ENCODE data around the gene UBE2Q1. TPM values are rescaled to one million over a fixed set of nuclear protein-coding genes. Genes with fewer than 3 reads are reported as not detected.

Gene UBE2Q1
- total and polyA plus RNA-seq, 2 of the 8 experiments (the other 6 are each of a cell fraction or from before 2014, with no cell fraction given) = 13.2 to 95.8 TPM

- DNase-seq (ENCODE audit: low read depth in 1 of 2, low spot score in 2 of 2) (peak; percentile 66 to 73), FAIRE-seq (peak; percentile 45)
- H3K23me2 ChIP-seq (ENCODE audit: low read depth, low read length) = no peaks in the 10 kb centered on the region
- H3K14ac ChIP-seq (ENCODE audit: insufficient read length) = no peak overlapping the region
- 66% methylated on average over 13 of the region's 13 CpGs; no CpG with 5 or more reads in 1 of the 2 experiments for WGBS, 2 experiments (ENCODE audit: extremely low coverage in 1 of 2, insufficient coverage in 1 of 2, insufficient read length in 1 of 2, insufficient replicate concordance in 2 of 2, low coverage in 1 of 2, low lambda C conversion rate in 2 of 2, missing lambda C conversion rate in 1 of 2)
- no peak overlapping the region for H3K27ac ChIP-seq (ENCODE audit: low read depth, low read length)
- no peak overlapping the region for H3K23ac ChIP-seq (ENCODE audit: insufficient read length)
- no peak overlapping the region for H2BK5ac ChIP-seq (ENCODE audit: low read depth, low read length)
- TF ChIP-seq CTCF (IDR thresholded peaks at IDR 0.05; ENCODE audit: control extremely low read depth in 1 of 3, insufficient read depth in 1 of 3, low read depth in 1 of 3, low read length in 3 of 3) (peak; percentile 85 to 96 (median 90)), RNF2 (IDR thresholded peaks at IDR 0.05; ENCODE audit: borderline replicate concordance, low read depth, low read length, missing control alignments, poor library complexity, severe bottlenecking) (no peak), POLR2AphosphoS5 (IDR thresholded peaks at IDR 0.05; ENCODE audit: low read depth, low read length) (no peak), RAD21 (IDR thresholded peaks at IDR 0.05 in 1 of 2, conservative IDR thresholded peaks at IDR 0.05 in 1 of 2; ENCODE audit: low read depth in 2 of 2, low read length in 2 of 2) (peak; percentile 95 to 97)
- ChIA-PET POLR2A (ENCODE audit: partially characterized antibody) (interaction anchor here (0.9 to 1.0 kb wide), 2 partner anchors 10 to 12 kb away, joined by 3 read pairs; no protein-coding TSS in a partner anchor), CTCF (ENCODE audit: partially characterized antibody) (interaction anchor here (0.6 to 5.7 kb wide), 72 partner anchors 8 to 1078 kb away, joined by 3 to 117 read pairs (median 4); partner anchors contain the start of genes CHRNB2, FLAD1 and PBXIP1)
- H3K56ac ChIP-seq (replicated peaks; ENCODE audit: insufficient read length, low read depth, low read length) = no peak overlapping the region
- H3K4me2 ChIP-seq (ENCODE audit: insufficient read depth in 1 of 2, low read depth in 2 of 2, low read length in 2 of 2) = no peak overlapping the region
- H3K4me1 ChIP-seq (replicated peaks in 1 of 4; ENCODE audit: control insufficient read depth in 3 of 4, insufficient read depth in 4 of 4, low read length in 3 of 4) = no peaks in the 10 kb centered on the region; a peak in 1 of 7 replicates
- no peak overlapping the region for H4K8ac ChIP-seq (ENCODE audit: extremely low read depth, insufficient read depth, low read length)
- no peak overlapping the region for H4K91ac ChIP-seq (replicated peaks; ENCODE audit: insufficient read length, low read length)
- no peaks in the 10 kb centered on the region for H3K79me2 ChIP-seq (ENCODE audit: control insufficient read depth in 1 of 2, insufficient read depth in 2 of 2, low read length in 2 of 2)
- H2BK12ac ChIP-seq (ENCODE audit: low read depth, low read length) = no peak overlapping the region
- no peak overlapping the region for H2AFZ ChIP-seq (ENCODE audit: low read length)
- H3K18ac ChIP-seq (ENCODE audit: extremely low read depth, low read length) = no peak overlapping the region
- no peak overlapping the region for H2BK20ac ChIP-seq (ENCODE audit: low read length)
- no peak overlapping the region for H3K9ac ChIP-seq (replicated peaks in 1 of 4; ENCODE audit: extremely low read depth in 1 of 4, low read depth in 3 of 4, low read length in 3 of 4)
- no peaks in the 10 kb centered on the region for H3K27me3 ChIP-seq (replicated peaks in 1 of 4; ENCODE audit: control insufficient read depth in 3 of 4, extremely low read depth in 1 of 4, insufficient read depth in 3 of 4, low read length in 3 of 4)
- no peaks in the 10 kb centered on the region for H3K9me3 ChIP-seq (ENCODE audit: insufficient read depth in 2 of 2, low read depth in 1 of 2, low read length in 1 of 2)
- H3K79me1 ChIP-seq (ENCODE audit: low read depth, low read length) = no peaks in the 10 kb centered on the region
- peaks cover 0 to 14% of the 10 kb centered on the region in 2 experiments for H4K20me1 ChIP-seq (replicated peaks in 1 of 2; ENCODE audit: control insufficient read depth in 1 of 2, insufficient read depth in 2 of 2, low read length in 2 of 2)
- no peak overlapping the region for H2BK15ac ChIP-seq (ENCODE audit: low read length)
- no peak overlapping the region for H2BK120ac ChIP-seq (replicated peaks; ENCODE audit: low read depth, low read length)
- no peak overlapping the region for H3K4me3 ChIP-seq (ENCODE audit: extremely low read depth in 1 of 4, insufficient read depth in 2 of 4, low read depth in 3 of 4, low read length in 4 of 4)
- no peak overlapping the region for H3K4ac ChIP-seq (replicated peaks; ENCODE audit: insufficient read length, low read depth, low read length)
- H4K5ac ChIP-seq (ENCODE audit: insufficient read length, low read depth, low read length) = no peak overlapping the region
- H2AK5ac ChIP-seq (ENCODE audit: low read depth, low read length) = no peak overlapping the region
- peaks cover 7 to 29% (median 15%) of the 10 kb centered on the region in 4 experiments for H3K36me3 ChIP-seq (ENCODE audit: control insufficient read depth in 2 of 4, insufficient read depth in 4 of 4, low read length in 3 of 4)
Observed at GRCh38 chr1:154546264-154547063, 12.0 kb downstream of the UBE2Q1 start.

Measured in H1 (cell line).